GM12872 (cell line): Measurements from ENCODE around the gene PIN1.

Experiments
- TF ChIP-seq, protein P1 (sequence below): IDR thresholded peaks from 3 replicates; pipeline ENCODE4 v1.5.1; 2011; ENCODE audit warnings: low read depth, mild to moderate bottlenecking, low read length, moderate library complexity; ENCODE audit not compliant: insufficient read depth

Gene PIN1

DNA sequence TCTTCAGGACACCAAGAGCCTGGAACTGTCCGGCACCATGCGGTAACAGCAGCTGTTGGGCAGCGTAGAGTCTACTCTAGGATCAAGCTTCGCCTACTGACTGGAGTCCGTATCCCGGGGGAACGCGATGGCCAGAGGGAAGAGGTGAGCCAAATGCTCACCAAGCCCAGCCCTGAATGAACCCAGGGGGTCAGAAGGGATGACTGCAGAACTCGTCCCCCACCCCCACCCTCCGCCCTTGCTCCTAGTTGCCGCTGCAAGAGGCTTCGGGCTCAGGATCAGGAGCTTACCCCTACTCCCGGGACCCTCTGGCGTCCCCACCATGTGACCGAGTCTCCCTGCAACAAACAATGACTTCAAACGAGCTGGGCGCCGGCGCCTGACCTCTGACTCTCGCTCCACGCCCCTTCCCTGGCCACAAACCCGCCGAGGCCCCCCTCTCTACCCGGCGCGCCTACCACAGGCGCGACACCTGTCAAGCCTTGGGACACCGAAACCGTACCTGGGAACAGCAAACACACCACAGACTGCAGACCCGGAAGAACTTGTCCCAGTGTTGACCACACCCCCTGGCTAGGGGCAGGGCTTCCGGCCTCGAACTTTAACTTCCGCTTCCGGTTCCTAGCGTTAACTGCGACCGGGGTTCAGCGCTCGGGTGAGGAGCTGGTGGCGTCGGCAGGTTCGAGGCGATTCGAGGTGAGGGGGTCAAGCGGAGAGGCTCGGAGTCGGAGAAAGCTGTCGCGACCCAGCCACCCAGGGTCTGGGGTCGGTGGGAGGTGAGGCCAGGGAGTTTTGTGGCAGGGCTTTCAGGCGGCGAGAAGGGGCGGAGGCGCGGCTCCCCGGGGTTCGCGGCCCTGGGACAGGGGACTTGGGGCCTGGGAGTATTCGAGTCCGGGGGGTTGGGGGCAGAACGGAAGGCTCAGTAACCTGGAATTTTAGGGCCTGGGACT lies 7.6 kb upstream of the PIN1 start, which contains the start of gene UBL5:
Gene UBL5 (plus strand): TSS at position 630 of the 950 bp plus-strand sequence. CDS start 420 bp downstream, outside the sequence.
- TF ChIP-seq, protein P1, sequence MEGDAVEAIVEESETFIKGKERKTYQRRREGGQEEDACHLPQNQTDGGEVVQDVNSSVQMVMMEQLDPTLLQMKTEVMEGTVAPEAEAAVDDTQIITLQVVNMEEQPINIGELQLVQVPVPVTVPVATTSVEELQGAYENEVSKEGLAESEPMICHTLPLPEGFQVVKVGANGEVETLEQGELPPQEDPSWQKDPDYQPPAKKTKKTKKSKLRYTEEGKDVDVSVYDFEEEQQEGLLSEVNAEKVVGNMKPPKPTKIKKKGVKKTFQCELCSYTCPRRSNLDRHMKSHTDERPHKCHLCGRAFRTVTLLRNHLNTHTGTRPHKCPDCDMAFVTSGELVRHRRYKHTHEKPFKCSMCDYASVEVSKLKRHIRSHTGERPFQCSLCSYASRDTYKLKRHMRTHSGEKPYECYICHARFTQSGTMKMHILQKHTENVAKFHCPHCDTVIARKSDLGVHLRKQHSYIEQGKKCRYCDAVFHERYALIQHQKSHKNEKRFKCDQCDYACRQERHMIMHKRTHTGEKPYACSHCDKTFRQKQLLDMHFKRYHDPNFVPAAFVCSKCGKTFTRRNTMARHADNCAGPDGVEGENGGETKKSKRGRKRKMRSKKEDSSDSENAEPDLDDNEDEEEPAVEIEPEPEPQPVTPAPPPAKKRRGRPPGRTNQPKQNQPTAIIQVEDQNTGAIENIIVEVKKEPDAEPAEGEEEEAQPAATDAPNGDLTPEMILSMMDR: no peak

DNA sequence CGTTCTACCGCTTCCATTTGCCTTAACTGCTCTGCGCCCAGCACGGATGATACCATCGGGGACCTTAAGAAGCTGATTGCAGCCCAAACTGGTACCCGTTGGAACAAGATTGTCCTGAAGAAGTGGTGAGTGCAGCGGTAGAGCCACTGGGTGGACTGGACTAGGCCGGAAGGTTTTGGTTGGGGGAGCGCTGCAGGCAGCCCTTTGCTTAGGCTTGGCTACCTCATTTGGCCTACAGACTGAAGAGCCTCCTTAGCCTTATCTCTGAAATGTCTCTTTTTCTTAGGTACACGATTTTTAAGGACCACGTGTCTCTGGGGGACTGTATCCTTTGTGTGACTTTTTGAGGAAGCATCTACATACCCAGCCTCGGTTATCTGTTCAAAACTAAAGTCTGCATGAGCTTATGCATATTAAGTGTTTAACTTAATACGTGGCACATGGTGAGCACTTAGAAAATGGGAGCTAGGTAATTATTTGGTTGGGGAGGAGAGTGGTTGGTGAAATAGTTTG lies 6.5 kb upstream of the PIN1 start:
- TF ChIP-seq, protein P1: no peak

DNA sequence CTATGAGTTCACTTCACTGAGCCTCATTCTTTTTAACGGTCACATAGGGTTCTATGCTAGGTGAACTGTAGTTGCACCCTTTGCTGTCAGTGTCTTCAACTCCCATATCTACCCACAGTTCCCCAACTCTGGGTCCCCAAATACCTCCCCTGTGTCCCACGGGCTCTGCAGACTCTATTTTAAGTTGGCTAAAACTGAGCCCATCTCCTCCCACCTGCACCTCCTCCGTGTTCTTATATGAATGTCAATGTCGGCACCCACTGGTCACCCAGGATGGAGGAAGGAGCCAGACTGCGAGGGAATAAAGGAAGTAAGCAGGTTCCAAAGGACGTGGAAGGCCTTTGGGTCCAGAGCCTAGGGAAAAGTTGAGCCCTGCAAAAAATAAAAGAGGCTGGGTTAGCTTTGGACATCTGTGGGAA lies 802 bp upstream of the PIN1 start:
- TF ChIP-seq, protein P1: no peak

DNA sequence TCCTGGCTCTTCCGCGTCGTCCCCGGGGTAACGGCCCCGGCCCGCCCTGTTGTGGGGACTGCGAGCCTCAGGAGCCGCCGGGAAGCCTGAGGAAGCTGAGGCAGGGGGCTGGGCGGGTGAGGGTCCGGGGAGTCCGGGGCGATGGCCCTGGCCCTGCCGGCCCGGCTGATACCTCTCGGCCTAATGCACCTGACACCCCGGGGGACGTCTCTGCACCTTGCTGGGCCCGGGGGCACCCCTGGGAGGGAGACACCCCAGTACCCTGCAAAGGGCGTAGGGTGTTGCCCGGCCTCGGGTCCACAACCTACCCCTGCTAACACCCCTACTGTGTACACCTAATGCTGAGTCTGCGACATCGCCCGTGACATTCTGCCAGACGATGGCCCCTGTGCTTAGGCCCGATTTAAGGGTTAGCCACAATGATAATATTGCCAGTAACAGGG lies 410 bp downstream of the PIN1 start:
- TF ChIP-seq, protein P1: no peak

DNA sequence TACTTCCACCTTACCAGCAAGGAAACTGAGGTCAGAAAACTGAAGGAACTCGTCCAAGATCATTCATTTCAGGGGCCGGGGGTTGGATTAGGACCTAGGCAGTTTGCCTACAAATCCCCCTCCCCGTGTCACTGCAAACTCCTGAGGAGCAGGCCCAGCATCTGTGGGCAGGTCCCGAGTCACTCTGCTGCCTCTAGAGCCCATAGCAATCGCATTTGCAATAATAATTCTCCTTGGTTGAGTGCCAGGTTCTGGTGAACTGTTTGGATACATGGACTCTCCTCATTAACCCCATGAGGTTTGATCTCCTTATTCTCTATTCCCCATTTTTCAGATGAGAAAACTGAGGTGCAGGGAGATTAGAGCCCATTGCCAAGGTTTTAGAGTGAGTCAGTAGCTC lies 903 bp downstream of the PIN1 start:
- TF ChIP-seq, protein P1: no peak

DNA sequence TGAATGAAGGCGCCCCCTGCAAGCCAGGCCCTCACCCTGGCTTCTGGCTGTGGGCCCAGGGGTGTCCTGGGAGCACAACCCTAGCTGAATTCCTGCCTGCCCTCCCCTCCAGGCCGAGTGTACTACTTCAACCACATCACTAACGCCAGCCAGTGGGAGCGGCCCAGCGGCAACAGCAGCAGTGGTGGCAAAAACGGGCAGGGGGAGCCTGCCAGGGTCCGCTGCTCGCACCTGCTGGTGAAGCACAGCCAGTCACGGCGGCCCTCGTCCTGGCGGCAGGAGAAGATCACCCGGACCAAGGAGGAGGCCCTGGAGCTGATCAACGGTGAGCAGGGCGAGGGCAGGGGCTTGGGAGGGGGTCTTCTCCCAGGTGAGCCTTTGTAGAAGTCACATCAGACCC lies 3.2 kb downstream of the PIN1 start:
- TF ChIP-seq, protein P1: no peak

DNA sequence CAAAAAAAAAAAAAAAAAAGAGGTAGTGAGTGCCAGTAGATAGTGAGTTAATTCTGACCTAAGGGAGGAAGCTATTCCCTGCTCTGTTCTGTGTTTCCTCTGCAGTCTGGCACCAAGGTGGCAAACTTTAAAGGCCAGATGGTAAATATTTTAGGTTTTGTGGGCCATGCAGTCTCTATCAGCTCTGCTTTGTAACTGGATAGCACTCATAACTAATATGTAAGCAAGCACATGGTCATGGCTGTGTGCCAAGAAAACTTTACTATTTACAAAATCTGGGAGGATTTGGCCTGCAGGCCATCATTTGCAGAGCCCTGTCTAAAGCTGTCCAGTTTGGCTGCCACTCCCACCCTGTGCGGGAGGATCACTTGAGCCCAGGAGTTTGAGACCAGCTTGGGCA lies 4.3 kb downstream of the PIN1 start:
- TF ChIP-seq, protein P1: no peak
